Activated T-helper 2 cell treated with anti-CD3 and anti-CD28 coated beads, Interferon-gamma antibody, Interleukin-2, Interleukin-4, amounts not matched to agents 10 μg/mL and 5 μg/mL and 100 μg/mL, durations not matched to agents 14 hours and 24 hours and 36 hours (primary cell): ENCODE results near the gene POLR3GL. TPM values are rescaled to one million over a fixed set of nuclear protein-coding genes. Genes with fewer than 3 reads are reported as not detected.

Source experiments
- DNase-seq: peaks from one replicate; pipeline ENCODE4 v3.0.0; 2021; ENCODE audit warnings: low spot score
- H3K27ac Mint-ChIP-seq: one replicate; pipeline ENCODE4 v1.8.0; 2021; ENCODE audit warnings: mixed read lengths
- H3K27me3 Mint-ChIP-seq: one replicate; pipeline ENCODE4 v1.8.0; 2021; ENCODE audit warnings: low read depth, mixed read lengths
- H3K36me3 Mint-ChIP-seq: one replicate; pipeline ENCODE4 v1.8.0; 2021; ENCODE audit warnings: low read depth, mixed read lengths
- H3K4me1 Mint-ChIP-seq: one replicate; pipeline ENCODE4 v1.8.0; 2021; ENCODE audit warnings: low read depth, mixed read lengths
- H3K4me3 Mint-ChIP-seq: one replicate; pipeline ENCODE4 v1.8.0; 2021; ENCODE audit warnings: low read depth, mild to moderate bottlenecking, moderate library complexity, mixed read lengths
- H3K9me3 Mint-ChIP-seq: one replicate; pipeline ENCODE4 v1.8.0; 2021; ENCODE audit warnings: mixed read lengths
- intact Hi-C: fragments of 100-400 bp; cut with micrococcal nuclease; formaldehyde crosslinking; loops from one replicate; pipeline ENCODE4 v1.15.1; 2023
- total RNA-seq: library from RNA; stranded (reverse); gene quantifications from 2 replicates; pipeline ENCODE4 v1.2.3, GENCODE V29; 2022

Gene POLR3GL
- total RNA-seq, 1 donor from 2014 or later = 14.7 TPM

GRCh38 chr1:145980457-145980994 lies 16.0 kb downstream of the POLR3GL start:
- intact Hi-C loops = no loop called here
- Mint-ChIP-seq H3K9me3 (no peaks in the 10 kb centered on the region), H3K27me3 (no peaks in the 10 kb centered on the region), H3K4me3 (no peak overlapping the region), H3K27ac (no peak overlapping the region), H3K36me3 (no peaks in the 10 kb centered on the region), H3K4me1 (peaks cover 41% of the 10 kb centered on the region)
- DNase-seq = no peak

- Mint-ChIP-seq H3K27ac (peak overlapping the region; percentile 36), H3K9me3 (no peaks in the 10 kb centered on the region), H3K4me3 (no peak overlapping the region), H3K36me3 (no peaks in the 10 kb centered on the region), H3K27me3 (no peaks in the 10 kb centered on the region), H3K4me1 (peaks cover 47% of the 10 kb centered on the region)
- DNase-seq = no peak
- intact Hi-C loops = no loop called here
Measured at GRCh38 chr1:145982010-145982723, 17.7 kb downstream of the POLR3GL start.

- intact Hi-C loops = no loop called here
- peaks cover 47% of the 10 kb centered on the region for H3K4me1 Mint-ChIP-seq
- no peaks in the 10 kb centered on the region for H3K27me3 Mint-ChIP-seq
- no peak overlapping the region for H3K4me3 Mint-ChIP-seq
- DNase-seq = no peak
- no peaks in the 10 kb centered on the region for H3K36me3 Mint-ChIP-seq
- peak overlapping the region; percentile 13 for H3K27ac Mint-ChIP-seq
- H3K9me3 Mint-ChIP-seq = no peaks in the 10 kb centered on the region
Measured at GRCh38 chr1:145983206-145983675, 18.8 kb downstream of the POLR3GL start.

- H3K4me1 Mint-ChIP-seq = peaks cover 52% of the 10 kb centered on the region
- intact Hi-C loops = no loop called here
- H3K4me3 Mint-ChIP-seq = peak overlapping the region; percentile 19
- DNase-seq = no peak
- no peaks in the 10 kb centered on the region for H3K9me3 Mint-ChIP-seq
- H3K27me3 Mint-ChIP-seq = no peaks in the 10 kb centered on the region
- H3K36me3 Mint-ChIP-seq = no peaks in the 10 kb centered on the region
- H3K27ac Mint-ChIP-seq = peak overlapping the region; percentile 56
Measured at GRCh38 chr1:145983960-145984830, 19.7 kb downstream of the POLR3GL start.

GRCh38 chr1:145985129-145985501 lies 20.6 kb downstream of the POLR3GL start:
- Mint-ChIP-seq H3K9me3 (no peaks in the 10 kb centered on the region), H3K27ac (peak overlapping the region; percentile 56), H3K36me3 (no peaks in the 10 kb centered on the region), H3K4me1 (peaks cover 52% of the 10 kb centered on the region), H3K4me3 (peak overlapping the region; percentile 19), H3K27me3 (no peaks in the 10 kb centered on the region)
- no peak for DNase-seq
- intact Hi-C loops = no loop called here

GRCh38 chr1:145985502-145986439 lies 21.3 kb downstream of the POLR3GL start:
- peaks cover 1% of the 10 kb centered on the region for H3K36me3 Mint-ChIP-seq
- no peak for DNase-seq
- no peaks in the 10 kb centered on the region for H3K9me3 Mint-ChIP-seq
- peak overlapping the region; percentile 56 for H3K27ac Mint-ChIP-seq
- H3K4me1 Mint-ChIP-seq = peaks cover 57% of the 10 kb centered on the region
- peak overlapping the region; percentile 19 for H3K4me3 Mint-ChIP-seq
- no peaks in the 10 kb centered on the region for H3K27me3 Mint-ChIP-seq
- intact Hi-C loops = no loop called here

GRCh38 chr1:145986551-145986950 lies 22.1 kb downstream of the POLR3GL start:
- no peaks in the 10 kb centered on the region for H3K27me3 Mint-ChIP-seq
- H3K4me1 Mint-ChIP-seq = peaks cover 55% of the 10 kb centered on the region
- no peak overlapping the region for H3K4me3 Mint-ChIP-seq
- no peak overlapping the region for H3K27ac Mint-ChIP-seq
- no peaks in the 10 kb centered on the region for H3K9me3 Mint-ChIP-seq
- peaks cover 3% of the 10 kb centered on the region for H3K36me3 Mint-ChIP-seq
- intact Hi-C loops = no loop called here
- DNase-seq = no peak

- Mint-ChIP-seq H3K27me3 (no peaks in the 10 kb centered on the region), H3K9me3 (no peaks in the 10 kb centered on the region), H3K27ac (no peak overlapping the region), H3K36me3 (peaks cover 17% of the 10 kb centered on the region), H3K4me3 (no peak overlapping the region), H3K4me1 (peaks cover 54% of the 10 kb centered on the region)
- intact Hi-C loops = no loop called here
- no peak for DNase-seq
Measured at GRCh38 chr1:145987926-145988325, 23.4 kb downstream of the POLR3GL start.

GRCh38 chr1:145988773-145989172 lies 24.3 kb downstream of the POLR3GL start:
- no peak overlapping the region for H3K4me3 Mint-ChIP-seq
- H3K9me3 Mint-ChIP-seq = no peaks in the 10 kb centered on the region
- no peak for DNase-seq
- H3K36me3 Mint-ChIP-seq = peaks cover 25% of the 10 kb centered on the region
- H3K4me1 Mint-ChIP-seq = peaks cover 55% of the 10 kb centered on the region
- intact Hi-C loops = no loop called here
- H3K27ac Mint-ChIP-seq = no peak overlapping the region
- no peaks in the 10 kb centered on the region for H3K27me3 Mint-ChIP-seq

GRCh38 chr1:145990249-145990855 lies 25.9 kb downstream of the POLR3GL start:
- H3K36me3 Mint-ChIP-seq = peaks cover 41% of the 10 kb centered on the region
- peaks cover 56% of the 10 kb centered on the region for H3K4me1 Mint-ChIP-seq
- no peak overlapping the region for H3K4me3 Mint-ChIP-seq
- no peak for DNase-seq
- intact Hi-C loops = no loop called here
- no peaks in the 10 kb centered on the region for H3K27me3 Mint-ChIP-seq
- H3K9me3 Mint-ChIP-seq = no peaks in the 10 kb centered on the region
- no peak overlapping the region for H3K27ac Mint-ChIP-seq

- Mint-ChIP-seq H3K4me1 (peaks cover 48% of the 10 kb centered on the region), H3K27me3 (no peaks in the 10 kb centered on the region), H3K36me3 (peaks cover 48% of the 10 kb centered on the region), H3K27ac (no peak overlapping the region), H3K9me3 (no peaks in the 10 kb centered on the region), H3K4me3 (no peak overlapping the region)
- intact Hi-C loops = no loop called here
- DNase-seq = no peak
Measured at GRCh38 chr1:145991735-145992412, 27.4 kb downstream of the POLR3GL start.
